HepG2 (cell line): ENCODE measurements around the gene TRAPPC1. TPM values are rescaled to one million over a fixed set of nuclear protein-coding genes. Genes with fewer than 3 reads are reported as not detected.

Experiments
- AHDC1 ChIP-seq: sonication (generic); formaldehyde crosslinking; IDR thresholded peaks from 2 replicates; pipeline ENCODE4 v1.5.1; 2020; ENCODE audit warnings: mild to moderate bottlenecking, missing genetic modification reagents, borderline replicate concordance
- BCLAF1 ChIP-seq: fragments of 450-650 bp; IDR thresholded peaks from 2 replicates; pipeline ENCODE4 v1.6.1; 2017; ENCODE audit warnings: mild to moderate bottlenecking
- HNRNPH1 ChIP-seq: fragments of 200-400 bp; formaldehyde crosslinking; optimal IDR thresholded peaks from 2 replicates; pipeline ENCODE3; 2017; ENCODE audit warnings: mild to moderate bottlenecking, low read depth, low read length
- KMT2A ChIP-seq: sonication (generic); formaldehyde crosslinking; IDR thresholded peaks from 2 replicates; pipeline ENCODE4 v1.4.0; 2020; ENCODE audit warnings: missing genetic modification reagents
- NFIC ChIP-seq: IDR thresholded peaks from 2 replicates; pipeline ENCODE4 v1.6.1; 2012; ENCODE audit warnings: mild to moderate bottlenecking, low read length, inconsistent platforms
- NFKBIZ ChIP-seq: IDR thresholded peaks from 2 replicates; pipeline ENCODE4 v1.6.1; 2018; ENCODE audit warnings: missing genetic modification reagents, missing compliant biosample characterization
- RBM22 ChIP-seq: fragments of 200-400 bp; formaldehyde crosslinking; optimal IDR thresholded peaks from 2 replicates; pipeline ENCODE3; 2017; ENCODE audit warnings: mild to moderate bottlenecking, low read length, moderate library complexity
- THAP7 ChIP-seq: sonication (generic); formaldehyde crosslinking; IDR thresholded peaks from 2 replicates; pipeline ENCODE4 v1.8.1; 2023; ENCODE audit warnings: mild to moderate bottlenecking, missing genetic modification reagents
- ZNF562 ChIP-seq: sonication (generic); formaldehyde crosslinking; IDR thresholded peaks from 2 replicates; pipeline ENCODE4 v1.8.0; 2022; ENCODE audit warnings: missing genetic modification reagents, borderline replicate concordance
- polyA plus RNA-seq, 8 experiments: library from polyadenylated mRNA; depleted of rRNA in 3 of 8; stranded (reverse) in 7 of 8; unstranded in 1 of 8; fragments of >200 nt; fragmentation: Illumina TruSeq in 4 of 8; extraction: Trizol in 4 of 8; gene quantifications; 2 replicates each; pipeline versions ENCODE4 v1.2.1 to v1.2.3, GENCODE V29; 2011 to 2016; ENCODE audit warnings: low read depth in 4 of 8, missing spikeins in 1 of 8, mixed read lengths in 1 of 8; ENCODE audit not compliant: insufficient read depth in 1 of 8
- total RNA-seq, 5 experiments: library from RNA; depleted of rRNA; stranded (reverse); fragments of >200 nt; fragmentation: Illumina TruSeq; extraction: Trizol; gene quantifications; 2 replicates each; pipeline ENCODE4 v1.2.3, GENCODE V29; 2016; ENCODE audit warnings: low read depth in 1 of 5

Gene TRAPPC1
- total and polyA plus RNA-seq, 2 of the 13 experiments (the other 11 are each of a cell fraction or from before 2014, with no cell fraction given), result 28.1 to 44.9 TPM

GRCh38 chr17:7950578-7950977 lies 18.8 kb upstream of the TRAPPC1 start (continued):
- TF ChIP-seq BCLAF1 (no peak), HNRNPH1 (no peak), KMT2A (CRISPR knock-in tag) (no peak), RBM22 (no peak), NFKBIZ (CRISPR knock-in tag) (no peak), NFIC (no peak), ZNF562 (CRISPR knock-in tag) (no peak), AHDC1 (CRISPR knock-in tag) (no peak), THAP7 (CRISPR knock-in tag) (no peak)
- TF ChIP-seq, all 625 proteins: peak for 0
